Transverse colon (tissue), 4 donors: ENCODE data around the gene EML6.

Source experiments
- CTCF ChIP-seq, 5 experiments: fragments of 200-600 bp in 3 of 5; fragments of 450-650 bp in 2 of 5; sonication (generic) in 3 of 5; IDR thresholded peaks; 1 replicate in 2 of 5; 2 replicates in 3 of 5; pipeline ENCODE4 v1.5.1; 2016 to 2017; ENCODE audit warnings: antibody characterized with exemption in 5 of 5, inconsistent platforms in 3 of 5, mild to moderate bottlenecking in 2 of 5, moderate library complexity in 1 of 5
- EP300 ChIP-seq: sonication (generic); formaldehyde crosslinking; IDR thresholded peaks from one replicate; pipeline ENCODE4 v1.6.1; 2017; ENCODE audit warnings: antibody characterized with exemption, low read depth
- POLR2A ChIP-seq: fragments of 450-650 bp; IDR thresholded peaks from one replicate; pipeline ENCODE4 v1.6.1; 2016; ENCODE audit warnings: antibody characterized with exemption, mild to moderate bottlenecking, moderate library complexity
- POLR2AphosphoS5 ChIP-seq, 3 donors: sonication (generic); formaldehyde crosslinking; IDR thresholded peaks; one replicate each; pipeline ENCODE4 v1.6.1; 2016; ENCODE audit warnings: antibody characterized with exemption in 3 of 3

DNA sequence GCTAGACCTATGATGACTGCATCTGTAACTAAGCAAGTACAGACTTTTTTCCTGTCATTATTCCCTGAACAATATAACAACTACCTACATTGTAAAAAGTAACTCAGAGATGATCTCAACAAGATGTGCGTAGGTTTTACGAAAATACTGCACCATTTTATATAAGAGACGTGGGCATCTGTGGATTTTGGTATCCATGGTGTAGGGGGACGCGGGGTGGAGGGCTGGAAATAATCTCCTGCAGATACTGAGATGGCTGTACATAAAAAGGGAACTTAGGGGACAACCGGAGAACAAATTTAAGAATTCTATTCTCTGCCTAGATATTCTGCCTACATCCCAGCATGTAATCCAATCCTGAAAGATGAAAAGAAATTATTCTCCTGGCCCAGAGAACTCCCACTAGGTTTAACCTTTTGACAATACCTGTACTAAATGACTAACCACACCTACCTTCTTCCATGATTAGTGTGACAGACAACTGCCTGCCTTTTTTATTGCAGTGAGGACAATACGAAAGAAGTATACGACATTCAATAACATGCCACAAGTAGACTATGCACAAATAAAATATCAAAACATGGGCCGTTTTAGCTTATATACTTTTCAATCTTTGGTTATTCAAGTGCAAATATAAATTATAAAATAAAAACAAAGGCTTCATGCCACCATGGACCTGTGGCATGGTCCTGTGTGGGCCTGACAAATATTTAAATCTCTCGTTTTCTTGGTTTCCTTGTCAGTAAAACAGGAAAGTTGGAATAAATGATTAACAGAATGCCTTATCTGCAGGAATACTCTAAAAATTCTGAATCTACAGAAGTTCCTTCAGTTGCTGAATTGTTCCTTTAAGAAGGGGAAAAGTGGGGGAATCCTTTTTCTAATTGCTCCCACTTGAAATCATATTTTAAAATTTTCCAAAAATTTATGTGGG, 280.5 kb downstream of the EML6 start:
- no peak for TF ChIP-seq CTCF (IDR thresholded peaks at IDR 0.05)
- peak in 2 of 3 donors; percentile 17 to 40 for TF ChIP-seq POLR2AphosphoS5 (IDR thresholded peaks at IDR 0.05)
- no peak for TF ChIP-seq POLR2A
- no peak for TF ChIP-seq EP300
